ENCODE data around the gene RAPGEF4. TPM values are rescaled to one million over a fixed set of nuclear protein-coding genes. Genes with fewer than 3 reads are reported as not detected.

The RAPGEF4 gene
- total RNA-seq, 1 experiment from 2014 or later, result not detected

DNA sequence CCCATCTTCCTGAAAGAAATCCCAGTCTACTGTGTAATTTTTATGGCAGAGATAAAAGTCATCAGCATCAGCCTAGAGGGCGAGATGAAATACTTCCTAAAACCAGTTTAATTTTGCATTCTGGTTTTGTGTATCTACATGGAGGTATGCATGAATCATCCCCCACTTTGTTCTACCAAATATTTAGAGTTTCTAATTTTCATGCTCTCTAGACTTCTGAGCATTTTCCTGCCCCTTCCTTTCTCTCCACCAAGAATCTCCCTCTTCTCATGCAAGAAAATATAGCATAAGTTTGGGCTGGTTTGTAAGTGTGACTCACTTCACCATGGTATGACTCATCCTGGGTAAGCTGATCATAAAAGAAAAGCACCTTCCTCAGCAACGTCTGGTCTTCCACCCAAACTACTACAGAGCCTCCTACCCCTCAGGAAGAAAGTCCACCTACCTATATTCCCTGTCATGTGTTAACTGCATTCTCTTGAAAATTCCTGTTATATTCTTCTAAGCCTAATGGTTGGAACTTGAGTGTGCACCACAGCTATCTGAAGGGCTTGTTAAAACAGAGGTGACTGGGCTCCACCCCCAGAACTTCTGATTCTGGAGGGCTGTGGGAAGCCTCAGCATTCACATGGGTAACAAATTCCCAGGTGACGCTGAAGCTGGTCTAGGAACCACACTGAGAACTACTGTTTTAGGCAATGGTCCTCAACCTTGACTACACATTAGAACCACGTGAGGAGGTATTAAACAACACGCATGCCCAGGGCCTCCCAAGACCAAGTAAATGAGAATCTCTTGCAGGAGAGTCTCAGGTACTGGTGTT, 37.4 kb upstream of the RAPGEF4 start:
- Histone ChIP-seq H3K9me2 (ENCODE audit: insufficient read depth) (no peaks in the 10 kb centered on the region), H3F3A (ENCODE audit: insufficient read depth, low read depth) (peaks cover 40% of the 10 kb centered on the region), H3K36me3 (ENCODE audit: low read depth) (no peaks in the 10 kb centered on the region), H3K27me3 (ENCODE audit: insufficient read depth, low read depth) (no peaks in the 10 kb centered on the region), H3K4me1 (replicated peaks; ENCODE audit: insufficient read depth) (peaks cover 43% of the 10 kb centered on the region), H3K9me3 (ENCODE audit: insufficient read depth, low read depth) (no peaks in the 10 kb centered on the region; the same call in 1 of the 2 replicates), H3K27ac (peak overlapping the region; percentile 37), H3K4me2 (peak overlapping the region; percentile 32), H2AFZ (no peak overlapping the region), H3K4me3 (no peak overlapping the region), H3K79me2 (ENCODE audit: low read depth) (no peaks in the 10 kb centered on the region), H4K20me1 (ENCODE audit: insufficient read depth) (no peaks in the 10 kb centered on the region)
- TF ChIP-seq, protein P1, sequence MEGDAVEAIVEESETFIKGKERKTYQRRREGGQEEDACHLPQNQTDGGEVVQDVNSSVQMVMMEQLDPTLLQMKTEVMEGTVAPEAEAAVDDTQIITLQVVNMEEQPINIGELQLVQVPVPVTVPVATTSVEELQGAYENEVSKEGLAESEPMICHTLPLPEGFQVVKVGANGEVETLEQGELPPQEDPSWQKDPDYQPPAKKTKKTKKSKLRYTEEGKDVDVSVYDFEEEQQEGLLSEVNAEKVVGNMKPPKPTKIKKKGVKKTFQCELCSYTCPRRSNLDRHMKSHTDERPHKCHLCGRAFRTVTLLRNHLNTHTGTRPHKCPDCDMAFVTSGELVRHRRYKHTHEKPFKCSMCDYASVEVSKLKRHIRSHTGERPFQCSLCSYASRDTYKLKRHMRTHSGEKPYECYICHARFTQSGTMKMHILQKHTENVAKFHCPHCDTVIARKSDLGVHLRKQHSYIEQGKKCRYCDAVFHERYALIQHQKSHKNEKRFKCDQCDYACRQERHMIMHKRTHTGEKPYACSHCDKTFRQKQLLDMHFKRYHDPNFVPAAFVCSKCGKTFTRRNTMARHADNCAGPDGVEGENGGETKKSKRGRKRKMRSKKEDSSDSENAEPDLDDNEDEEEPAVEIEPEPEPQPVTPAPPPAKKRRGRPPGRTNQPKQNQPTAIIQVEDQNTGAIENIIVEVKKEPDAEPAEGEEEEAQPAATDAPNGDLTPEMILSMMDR (conservative IDR thresholded peaks at IDR 0.05), result no peak
- no peak for TF ChIP-seq EZH2 (IDR thresholded peaks at IDR 0.05; ENCODE audit: low read depth)
- intact Hi-C loops (cut with micrococcal nuclease; ENCODE audit: unreplicated experiment), result loop anchor here (2.0 kb wide), 1 partner anchor 141 kb away; the partner anchor contains the start of gene PDK1
- ChIA-PET CTCF (interaction anchor here (0.6 kb wide), 1 partner anchor 104 kb away, joined by 8 read pairs; no protein-coding TSS in a partner anchor), POLR2A (ENCODE audit: unreplicated experiment) (interaction anchor here (0.6 kb wide), 1 partner anchor 42 kb away, joined by 5 read pairs; no protein-coding TSS in a partner anchor)
- BruUV-seq (replicated peaks), result no TSS peak
- peak; percentile 47 to 88 for DNase-seq

DNA sequence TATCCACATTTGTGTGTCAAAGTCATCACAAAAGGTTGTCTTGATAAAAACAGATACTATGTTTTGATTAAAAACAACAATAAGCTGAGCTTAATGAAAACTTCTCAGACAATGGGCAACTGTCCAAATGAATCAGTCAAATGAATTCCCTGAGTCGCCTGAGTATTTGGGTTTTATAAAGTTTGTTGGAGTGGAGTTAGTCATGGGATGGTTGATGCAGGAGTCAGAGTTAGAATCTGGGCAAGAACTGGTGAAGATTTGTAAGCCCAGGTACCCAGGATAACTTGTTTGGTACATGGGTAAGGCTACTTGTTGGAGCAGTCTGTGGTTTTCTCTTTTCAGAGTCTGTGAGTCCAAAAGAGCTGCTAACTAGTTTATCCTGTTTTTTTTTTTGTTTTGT, 34.4 kb upstream of the RAPGEF4 start:
- H3K9me2 ChIP-seq (ENCODE audit: insufficient read depth), result no peaks in the 10 kb centered on the region
- no TSS peak for BruUV-seq (replicated peaks)
- H3K36me3 ChIP-seq (ENCODE audit: low read depth), result no peaks in the 10 kb centered on the region
- peaks cover 30% of the 10 kb centered on the region for H3K4me1 ChIP-seq (replicated peaks; ENCODE audit: insufficient read depth)
- peaks cover 28% of the 10 kb centered on the region for H3F3A ChIP-seq (ENCODE audit: insufficient read depth, low read depth)
- no peaks in the 10 kb centered on the region for H3K27me3 ChIP-seq (ENCODE audit: insufficient read depth, low read depth)
- no peak overlapping the region for H3K4me2 ChIP-seq
- DNase-seq, result peak; percentile 20 to 83
- CTCF ChIA-PET, result interaction anchor here (1.0 kb wide), 1 partner anchor 9 kb away, joined by 4 read pairs; no protein-coding TSS in a partner anchor
- POLR2A ChIA-PET (ENCODE audit: unreplicated experiment), result no interaction called here
- no peak overlapping the region for H3K27ac ChIP-seq
- no peaks in the 10 kb centered on the region; the same call in 1 of the 2 replicates for H3K9me3 ChIP-seq (ENCODE audit: insufficient read depth, low read depth)
- H3K79me2 ChIP-seq (ENCODE audit: low read depth), result no peaks in the 10 kb centered on the region
- H4K20me1 ChIP-seq (ENCODE audit: insufficient read depth), result no peaks in the 10 kb centered on the region
- H2AFZ ChIP-seq, result no peak overlapping the region
- intact Hi-C loops (cut with micrococcal nuclease; ENCODE audit: unreplicated experiment), result loop anchor here (5.0 kb wide), 1 partner anchor 1129 kb away; no protein-coding TSS in a partner anchor
- TF ChIP-seq EZH2 (IDR thresholded peaks at IDR 0.05; ENCODE audit: low read depth), result no peak
- TF ChIP-seq, protein P1 (conservative IDR thresholded peaks at IDR 0.05), result no peak
- H3K4me3 ChIP-seq, result no peak overlapping the region

DNA sequence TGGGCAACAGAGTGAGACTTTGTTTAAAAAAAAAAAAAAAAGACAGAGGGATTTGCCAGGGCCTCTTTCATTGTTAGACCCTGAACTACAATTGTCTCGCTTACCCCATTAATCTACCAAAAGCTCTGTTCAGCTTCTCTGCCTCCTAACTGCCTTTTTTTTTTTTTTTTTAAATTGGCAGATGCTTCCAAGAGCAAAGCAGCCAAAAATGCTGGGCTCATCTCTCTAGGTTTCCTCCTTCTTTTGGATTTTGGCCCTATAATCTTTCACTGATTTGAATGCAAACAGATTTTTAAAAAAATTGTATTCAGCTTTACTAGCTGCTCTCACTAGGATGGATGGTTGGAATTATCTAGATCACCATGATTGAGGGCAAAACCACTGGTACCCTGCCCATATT, 33.2 kb upstream of the RAPGEF4 start:
- no peak overlapping the region for H2AFZ ChIP-seq
- no peak for TF ChIP-seq EZH2 (IDR thresholded peaks at IDR 0.05; ENCODE audit: low read depth)
- TF ChIP-seq, protein P1 (conservative IDR thresholded peaks at IDR 0.05), result no peak
- no peak overlapping the region for H3K4me3 ChIP-seq
- intact Hi-C loops (cut with micrococcal nuclease; ENCODE audit: unreplicated experiment), result loop anchor here (5.0 kb wide), 1 partner anchor 1130 kb away; no protein-coding TSS in a partner anchor
- DNase-seq, result no peak
- H3F3A ChIP-seq (ENCODE audit: insufficient read depth, low read depth), result peaks cover 23% of the 10 kb centered on the region
- no peaks in the 10 kb centered on the region for H3K79me2 ChIP-seq (ENCODE audit: low read depth)
- peaks cover 24% of the 10 kb centered on the region for H3K4me1 ChIP-seq (replicated peaks; ENCODE audit: insufficient read depth)
- CTCF ChIA-PET, result no interaction called here
- no peaks in the 10 kb centered on the region for H3K36me3 ChIP-seq (ENCODE audit: low read depth)
- POLR2A ChIA-PET (ENCODE audit: unreplicated experiment), result no interaction called here
- no peaks in the 10 kb centered on the region for H4K20me1 ChIP-seq (ENCODE audit: insufficient read depth)
- no peak overlapping the region for H3K27ac ChIP-seq
- H3K9me2 ChIP-seq (ENCODE audit: insufficient read depth), result no peaks in the 10 kb centered on the region
- no TSS peak for BruUV-seq (replicated peaks)
- no peaks in the 10 kb centered on the region for H3K27me3 ChIP-seq (ENCODE audit: insufficient read depth, low read depth)
- H3K4me2 ChIP-seq, result no peak overlapping the region
- no peaks in the 10 kb centered on the region for H3K9me3 ChIP-seq (ENCODE audit: insufficient read depth, low read depth)
